Breast epithelium (tissue), 4 donors: ENCODE data around the gene FAM53A. TPM values are rescaled to one million over a fixed set of nuclear protein-coding genes. Genes with fewer than 3 reads are reported as not detected.
A peak's percentile ranks its signal among the peaks of the same experiment; 100 is the strongest.
"Not testable (repeated sequence)": the region's sequence is repeated elsewhere in the genome, so short reads cannot be mapped to it uniquely, and the experiment has no call there.

Source experiments
- DNase-seq, 2 donors: peaks; one replicate each; pipeline ENCODE4 v3.0.0-alpha.2; 2019; ENCODE audit warnings: low spot score in 2 of 2
- H3K27ac ChIP-seq, 2 donors: fragments of 200-600 bp; sonication (generic) in 1 of 2; one replicate each; pipeline ENCODE4 v1.5.1; 2016 to 2019; ENCODE audit warnings: mild to moderate bottlenecking in 1 of 2
- H3K27me3 ChIP-seq, 2 donors: fragments of 200-600 bp; sonication (generic) in 1 of 2; one replicate each; pipeline versions ENCODE4 v1.5.1 to v1.6.0; 2017 to 2019; ENCODE audit warnings: control low read depth in 1 of 2, mild to moderate bottlenecking in 1 of 2
- H3K36me3 ChIP-seq: fragments of 200-600 bp; one replicate; pipeline ENCODE4 v1.5.1; 2019
- H3K4me1 ChIP-seq, 2 donors: fragments of 200-600 bp; sonication (generic); one replicate each; pipeline ENCODE4 v1.5.1; 2016 to 2019; ENCODE audit warnings: control low read depth in 1 of 2
- H3K4me3 ChIP-seq, 3 donors: fragments of 200-600 bp; sonication (generic); 1 replicate in 2 of 3; 2 replicates in 1 of 3; pipeline ENCODE4 v1.5.1; 2016 to 2019; ENCODE audit warnings: mild to moderate bottlenecking in 3 of 3, moderate library complexity in 2 of 3
- H3K9me3 ChIP-seq, 2 donors: fragments of 200-600 bp; sonication (generic) in 1 of 2; one replicate each; pipeline ENCODE4 v1.5.1; 2016 to 2019; ENCODE audit warnings: control low read depth in 1 of 2
- POLR2A ChIP-seq: fragments of 450-650 bp; IDR thresholded peaks from one replicate; pipeline ENCODE4 v1.6.1; 2016; ENCODE audit warnings: antibody characterized with exemption, mild to moderate bottlenecking, moderate library complexity
- POLR2AphosphoS5 ChIP-seq, 3 donors: sonication (generic); formaldehyde crosslinking; IDR thresholded peaks; one replicate each; pipeline ENCODE4 v1.6.1; 2017; ENCODE audit warnings: antibody characterized with exemption in 3 of 3
- intact Hi-C: fragments of 100-400 bp; cut with DNase I; formaldehyde crosslinking; loops from one replicate; pipeline ENCODE4 v1.15.1; 2023; ENCODE audit warnings: low total_unique reads
- total RNA-seq, 3 donors: library from RNA; depleted of rRNA; stranded (reverse); fragments of >200 nt; gene quantifications; one replicate each; pipeline ENCODE4 v1.1.0, GENCODE V29; 2016
- TF ChIP-seq, protein P1 (sequence below), 3 donors: fragments of 450-650 bp; IDR thresholded peaks; one replicate each; pipeline ENCODE4 v1.5.1; 2016 to 2017; ENCODE audit warnings: antibody characterized with exemption in 3 of 3, mild to moderate bottlenecking in 3 of 3, moderate library complexity in 3 of 3

Gene FAM53A
- total RNA-seq, 3 donors from 2014 or later: 3.7 to 7.2 (median 4.6) TPM

DNA sequence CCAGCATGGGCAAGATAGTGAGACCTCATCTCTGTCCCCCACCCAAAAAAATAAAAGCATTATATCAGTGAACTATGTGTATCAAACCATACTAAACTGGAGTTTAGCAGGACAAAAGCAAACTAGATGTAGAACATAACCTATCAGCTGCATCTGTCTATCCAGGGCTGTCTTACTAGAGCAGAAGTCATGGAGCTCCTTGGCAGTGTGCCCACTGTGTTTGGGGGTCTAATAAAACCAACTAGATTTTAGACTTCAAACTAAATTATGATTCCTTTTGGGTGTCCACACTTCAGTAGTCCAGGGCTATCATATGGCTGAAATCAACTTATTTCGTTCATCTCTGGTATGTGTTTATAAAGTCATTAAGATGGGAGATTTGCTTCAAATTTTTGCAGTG, 19.8 kb upstream of the FAM53A start:
- H3K4me1 ChIP-seq: no peaks in the 10 kb centered on the region
- H3K27ac ChIP-seq: no peak overlapping the region
- DNase-seq: no peak
- intact Hi-C loops: no loop called here
- no peaks in the 10 kb centered on the region for H3K9me3 ChIP-seq
- TF ChIP-seq POLR2AphosphoS5 (IDR thresholded peaks at IDR 0.05): no peak
- TF ChIP-seq, protein P1, sequence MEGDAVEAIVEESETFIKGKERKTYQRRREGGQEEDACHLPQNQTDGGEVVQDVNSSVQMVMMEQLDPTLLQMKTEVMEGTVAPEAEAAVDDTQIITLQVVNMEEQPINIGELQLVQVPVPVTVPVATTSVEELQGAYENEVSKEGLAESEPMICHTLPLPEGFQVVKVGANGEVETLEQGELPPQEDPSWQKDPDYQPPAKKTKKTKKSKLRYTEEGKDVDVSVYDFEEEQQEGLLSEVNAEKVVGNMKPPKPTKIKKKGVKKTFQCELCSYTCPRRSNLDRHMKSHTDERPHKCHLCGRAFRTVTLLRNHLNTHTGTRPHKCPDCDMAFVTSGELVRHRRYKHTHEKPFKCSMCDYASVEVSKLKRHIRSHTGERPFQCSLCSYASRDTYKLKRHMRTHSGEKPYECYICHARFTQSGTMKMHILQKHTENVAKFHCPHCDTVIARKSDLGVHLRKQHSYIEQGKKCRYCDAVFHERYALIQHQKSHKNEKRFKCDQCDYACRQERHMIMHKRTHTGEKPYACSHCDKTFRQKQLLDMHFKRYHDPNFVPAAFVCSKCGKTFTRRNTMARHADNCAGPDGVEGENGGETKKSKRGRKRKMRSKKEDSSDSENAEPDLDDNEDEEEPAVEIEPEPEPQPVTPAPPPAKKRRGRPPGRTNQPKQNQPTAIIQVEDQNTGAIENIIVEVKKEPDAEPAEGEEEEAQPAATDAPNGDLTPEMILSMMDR (IDR thresholded peaks at IDR 0.05): no peak
- no peak for TF ChIP-seq POLR2A
- no peaks in the 10 kb centered on the region for H3K27me3 ChIP-seq
- H3K36me3 ChIP-seq: no peaks in the 10 kb centered on the region
- no peak overlapping the region for H3K4me3 ChIP-seq

DNA sequence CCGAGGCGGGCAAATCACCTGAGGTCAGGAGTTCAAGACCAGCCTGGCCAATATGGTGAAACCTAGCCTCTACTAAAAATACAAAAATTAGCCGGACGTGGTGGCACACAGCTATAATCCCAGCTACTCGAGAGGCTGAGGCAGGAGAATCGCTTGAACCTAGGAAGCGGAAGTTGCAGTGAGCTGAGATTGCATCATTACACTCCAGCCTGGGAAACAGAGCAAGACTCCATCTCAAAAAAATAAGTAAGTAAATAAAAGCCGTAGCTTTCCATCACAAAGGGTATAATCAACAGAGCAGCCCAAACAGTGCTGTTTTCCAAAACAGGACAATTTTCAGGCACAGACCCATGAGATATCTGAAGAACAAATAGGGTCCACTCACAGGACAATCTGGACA, 17.6 kb upstream of the FAM53A start:
- H3K9me3 ChIP-seq, H3K27me3 ChIP-seq, H3K4me3 ChIP-seq, H3K27ac ChIP-seq, H3K4me1 ChIP-seq, DNase-seq, H3K36me3 ChIP-seq, intact Hi-C loops: not testable (repeated sequence)

DNA sequence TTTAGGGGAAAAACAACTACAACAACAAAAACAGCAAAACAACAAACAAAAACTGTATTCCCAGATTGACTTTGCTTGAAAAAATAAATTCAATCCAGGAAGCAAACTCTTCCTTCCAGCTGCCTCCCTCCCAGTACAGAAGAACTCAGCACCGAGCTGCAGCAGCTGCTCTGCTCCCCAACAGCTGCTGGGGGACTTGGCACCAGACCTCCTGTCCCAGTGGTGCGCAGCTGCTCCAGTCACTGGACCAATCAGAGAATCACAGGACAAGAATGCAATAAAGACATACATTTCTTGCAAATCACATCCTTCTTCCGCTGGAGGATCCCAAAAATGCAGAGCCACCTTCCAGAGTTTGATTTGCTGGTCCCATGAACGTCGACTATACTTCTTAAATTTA, 11.8 kb upstream of the FAM53A start:
- intact Hi-C loops: no loop called here
- no peaks in the 10 kb centered on the region for H3K9me3 ChIP-seq
- no peak overlapping the region for H3K27ac ChIP-seq
- no peaks in the 10 kb centered on the region for H3K36me3 ChIP-seq
- DNase-seq: no peak
- no peaks in the 10 kb centered on the region for H3K27me3 ChIP-seq
- no peak overlapping the region for H3K4me3 ChIP-seq
- H3K4me1 ChIP-seq: no peaks in the 10 kb centered on the region
- TF ChIP-seq POLR2A: no peak
- TF ChIP-seq POLR2AphosphoS5 (IDR thresholded peaks at IDR 0.05): no peak
- TF ChIP-seq, protein P1 (IDR thresholded peaks at IDR 0.05): no peak

DNA sequence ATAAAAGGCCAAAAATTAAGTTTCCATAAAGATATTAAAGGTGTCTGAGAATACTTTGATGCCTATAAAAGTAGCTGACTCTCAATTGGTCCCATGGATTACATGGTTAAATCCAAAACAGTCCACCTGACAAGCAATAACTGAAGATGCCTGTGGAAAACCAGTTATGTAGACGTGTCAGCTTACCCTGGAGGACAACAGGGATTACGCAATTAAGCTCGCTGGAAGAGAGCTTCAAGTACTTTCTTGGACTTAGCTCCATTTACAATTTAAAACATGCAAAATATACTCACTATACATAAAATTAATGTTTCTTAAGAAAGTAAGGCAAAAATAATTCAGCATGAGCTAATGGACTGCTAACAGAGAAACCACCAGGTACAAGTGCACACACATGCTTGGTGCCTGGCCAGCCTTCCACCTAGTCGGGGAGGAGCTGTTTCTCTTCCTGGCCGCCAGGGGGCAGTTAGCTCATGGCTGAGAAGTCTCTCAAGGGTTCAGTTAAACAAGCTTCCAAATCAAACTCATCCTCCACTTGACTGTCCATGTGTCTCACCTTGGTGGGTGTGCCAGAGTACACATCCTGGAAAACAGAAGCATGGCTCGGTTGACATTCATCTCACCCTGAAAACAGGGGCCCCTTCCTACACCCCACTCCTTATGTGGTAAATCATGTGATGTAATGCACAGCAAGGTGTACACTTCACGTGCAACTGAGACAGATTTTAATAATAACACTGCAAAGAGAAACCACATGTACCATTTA, 9.2 kb upstream of the FAM53A start:
- intact Hi-C loops: no loop called here
- TF ChIP-seq POLR2A (no peak), POLR2AphosphoS5 (IDR thresholded peaks at IDR 0.05) (no peak)
- TF ChIP-seq, protein P1 (IDR thresholded peaks at IDR 0.05): peak; percentile 72 to 88 (median 83)
- Histone ChIP-seq H3K36me3 (no peaks in the 10 kb centered on the region), H3K4me1 (no peaks in the 10 kb centered on the region), H3K9me3 (no peaks in the 10 kb centered on the region), H3K27me3 (no peaks in the 10 kb centered on the region), H3K4me3 (no peak overlapping the region), H3K27ac (no peak overlapping the region)
- DNase-seq: peak; percentile 62 to 83

DNA sequence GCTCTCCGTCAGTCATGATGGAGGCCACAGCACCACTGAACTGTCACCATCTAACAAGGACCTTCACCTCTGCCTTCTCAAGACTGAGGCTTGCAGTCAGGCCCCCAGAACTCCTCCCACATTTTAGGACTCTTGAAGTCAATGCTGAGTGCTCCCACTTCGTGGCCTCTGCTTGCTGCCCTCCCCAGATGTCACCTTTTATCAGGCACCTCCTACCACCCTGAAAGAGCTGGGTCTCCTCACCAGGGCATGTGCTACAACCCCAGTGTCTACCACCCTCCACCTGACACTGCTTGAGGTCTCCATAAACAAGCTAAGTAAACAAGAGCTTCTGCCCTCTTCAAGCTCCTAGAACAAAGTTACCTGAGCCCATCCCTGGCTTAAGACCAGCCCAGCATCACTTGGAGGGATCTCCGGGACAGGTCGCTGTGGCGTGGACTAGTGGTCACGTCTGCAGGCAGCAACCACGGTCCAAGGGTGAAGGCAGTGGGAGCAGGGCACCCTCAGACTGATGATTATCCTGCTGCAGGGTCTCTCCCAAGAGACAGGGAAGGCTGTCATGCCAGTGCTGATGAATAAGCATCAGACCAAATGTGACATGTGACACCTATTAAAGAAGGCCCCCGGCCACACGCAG, 7.7 kb upstream of the FAM53A start:
- TF ChIP-seq POLR2AphosphoS5 (IDR thresholded peaks at IDR 0.05) (no peak), POLR2A (no peak)
- TF ChIP-seq, protein P1 (IDR thresholded peaks at IDR 0.05): no peak
- intact Hi-C loops: no loop called here
- no peak overlapping the region for H3K27ac ChIP-seq
- H3K4me3 ChIP-seq: no peak overlapping the region
- no peak for DNase-seq
- no peaks in the 10 kb centered on the region for H3K9me3 ChIP-seq
- H3K27me3 ChIP-seq: no peaks in the 10 kb centered on the region
- no peaks in the 10 kb centered on the region for H3K4me1 ChIP-seq
- H3K36me3 ChIP-seq: no peaks in the 10 kb centered on the region
